ENCODE results near the gene TXNRD2.
"Not testable (repeated sequence)": the region's sequence is repeated elsewhere in the genome, so short reads cannot be mapped to it uniquely, and the experiment has no call there.

TXNRD2 gene

GRCh38 chr22:19926028-19926427 lies 15.6 kb downstream of the TXNRD2 start:
- in situ Hi-C loops (cut with MboI; ENCODE audit: low sequenced_read_pairs): not testable (repeated sequence)

GRCh38 chr22:19923914-19924513 lies 17.6 kb downstream of the TXNRD2 start:
- in situ Hi-C loops (cut with MboI; ENCODE audit: low sequenced_read_pairs): no loop called here

- in situ Hi-C loops (cut with MboI; ENCODE audit: low sequenced_read_pairs): no loop called here
Observed at GRCh38 chr22:19921544-19922081, 20.0 kb downstream of the TXNRD2 start.

- in situ Hi-C loops (cut with MboI; ENCODE audit: low sequenced_read_pairs): no loop called here
Observed at GRCh38 chr22:19919701-19920363, 21.8 kb downstream of the TXNRD2 start.

- in situ Hi-C loops (cut with MboI; ENCODE audit: low sequenced_read_pairs): no loop called here
Observed at GRCh38 chr22:19918332-19919106, 23.1 kb downstream of the TXNRD2 start.

- in situ Hi-C loops (cut with MboI; ENCODE audit: low sequenced_read_pairs): no loop called here
Observed at GRCh38 chr22:19917389-19918138, 24.1 kb downstream of the TXNRD2 start.

GRCh38 chr22:19916941-19917340 lies 24.7 kb downstream of the TXNRD2 start:
- in situ Hi-C loops (cut with MboI; ENCODE audit: low sequenced_read_pairs): no loop called here

- in situ Hi-C loops (cut with MboI; ENCODE audit: low sequenced_read_pairs): no loop called here
Observed at GRCh38 chr22:19916006-19916405, 25.6 kb downstream of the TXNRD2 start.

- in situ Hi-C loops (cut with MboI; ENCODE audit: low sequenced_read_pairs): no loop called here
Observed at GRCh38 chr22:19915287-19915954, 26.2 kb downstream of the TXNRD2 start.

- in situ Hi-C loops (cut with MboI; ENCODE audit: low sequenced_read_pairs): no loop called here
Observed at GRCh38 chr22:19914201-19914943, 27.2 kb downstream of the TXNRD2 start.

GRCh38 chr22:19913337-19913936 lies 28.2 kb downstream of the TXNRD2 start:
- in situ Hi-C loops (cut with MboI; ENCODE audit: low sequenced_read_pairs): no loop called here

- in situ Hi-C loops (cut with MboI; ENCODE audit: low sequenced_read_pairs): no loop called here
Observed at GRCh38 chr22:19912271-19912999, 29.2 kb downstream of the TXNRD2 start.

GRCh38 chr22:19911540-19912270 lies 29.9 kb downstream of the TXNRD2 start:
- in situ Hi-C loops (cut with MboI; ENCODE audit: low sequenced_read_pairs): no loop called here

GRCh38 chr22:19910180-19910744 lies 31.4 kb downstream of the TXNRD2 start:
- in situ Hi-C loops (cut with MboI; ENCODE audit: low sequenced_read_pairs): no loop called here

- in situ Hi-C loops (cut with MboI; ENCODE audit: low sequenced_read_pairs): no loop called here
Observed at GRCh38 chr22:19909350-19910179, 32.1 kb downstream of the TXNRD2 start.

- in situ Hi-C loops (cut with MboI; ENCODE audit: low sequenced_read_pairs): not testable (repeated sequence)
Observed at GRCh38 chr22:19907902-19908301, 33.7 kb downstream of the TXNRD2 start.

GRCh38 chr22:19906864-19907263 lies 34.8 kb downstream of the TXNRD2 start:
- in situ Hi-C loops (cut with MboI; ENCODE audit: low sequenced_read_pairs): not testable (repeated sequence)
